Stomach (tissue), 4 donors: Measurements from ENCODE around the gene NRCAM.

Experiments
- CTCF ChIP-seq, 7 experiments: fragments of 450-650 bp in 4 of 7; fragments of 200-600 bp in 3 of 7; sonication (generic) in 3 of 7; IDR thresholded peaks; one replicate each; pipeline ENCODE4 v1.5.1; 2016 to 2019; ENCODE audit warnings: antibody characterized with exemption in 7 of 7, control low read depth in 2 of 7, mild to moderate bottlenecking in 1 of 7
- POLR2A ChIP-seq, 4 donors: fragments of 450-650 bp; IDR thresholded peaks; one replicate each; pipeline ENCODE4 v1.6.1; 2016; ENCODE audit warnings: antibody characterized with exemption in 4 of 4, control low read depth in 2 of 4, mild to moderate bottlenecking in 1 of 4, moderate library complexity in 1 of 4
- POLR2AphosphoS5 ChIP-seq, 3 donors: sonication (generic); formaldehyde crosslinking; IDR thresholded peaks; one replicate each; pipeline ENCODE4 v1.6.1; 2016; ENCODE audit warnings: antibody characterized with exemption in 3 of 3

DNA sequence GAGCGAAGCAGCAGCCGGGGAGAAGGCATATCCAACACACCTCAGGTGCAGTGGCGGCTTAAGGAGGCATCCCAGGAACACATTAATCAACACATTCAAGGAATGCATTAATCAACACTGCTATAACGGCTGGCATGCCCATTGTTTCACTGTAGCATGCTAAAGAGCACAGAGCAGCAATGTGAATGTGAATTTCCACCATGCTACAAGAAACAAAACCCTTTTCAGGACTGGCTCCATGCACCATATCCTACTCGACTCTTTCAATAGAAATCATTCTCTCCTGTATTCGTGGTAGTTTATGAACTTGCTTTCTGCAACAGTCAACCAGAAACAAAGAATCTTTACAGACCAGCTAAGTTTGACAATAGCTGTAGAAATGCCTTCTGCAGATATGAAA is 149.0 kb downstream of the NRCAM start:
- TF ChIP-seq POLR2A (IDR thresholded peaks at IDR 0.05) (no peak), POLR2AphosphoS5 (IDR thresholded peaks at IDR 0.05) (no peak), CTCF (IDR thresholded peaks at IDR 0.05) (no peak)
